ENCODE measurements around the gene MPEG1. TPM values are rescaled to one million over a fixed set of nuclear protein-coding genes. Genes with fewer than 3 reads are reported as not detected.

The MPEG1 gene
- total and polyA plus RNA-seq, 9 of the 15 experiments (the other 6 are each of a cell fraction or from before 2014, with no cell fraction given), result 0.07 TPM; not detected in 8

DNA sequence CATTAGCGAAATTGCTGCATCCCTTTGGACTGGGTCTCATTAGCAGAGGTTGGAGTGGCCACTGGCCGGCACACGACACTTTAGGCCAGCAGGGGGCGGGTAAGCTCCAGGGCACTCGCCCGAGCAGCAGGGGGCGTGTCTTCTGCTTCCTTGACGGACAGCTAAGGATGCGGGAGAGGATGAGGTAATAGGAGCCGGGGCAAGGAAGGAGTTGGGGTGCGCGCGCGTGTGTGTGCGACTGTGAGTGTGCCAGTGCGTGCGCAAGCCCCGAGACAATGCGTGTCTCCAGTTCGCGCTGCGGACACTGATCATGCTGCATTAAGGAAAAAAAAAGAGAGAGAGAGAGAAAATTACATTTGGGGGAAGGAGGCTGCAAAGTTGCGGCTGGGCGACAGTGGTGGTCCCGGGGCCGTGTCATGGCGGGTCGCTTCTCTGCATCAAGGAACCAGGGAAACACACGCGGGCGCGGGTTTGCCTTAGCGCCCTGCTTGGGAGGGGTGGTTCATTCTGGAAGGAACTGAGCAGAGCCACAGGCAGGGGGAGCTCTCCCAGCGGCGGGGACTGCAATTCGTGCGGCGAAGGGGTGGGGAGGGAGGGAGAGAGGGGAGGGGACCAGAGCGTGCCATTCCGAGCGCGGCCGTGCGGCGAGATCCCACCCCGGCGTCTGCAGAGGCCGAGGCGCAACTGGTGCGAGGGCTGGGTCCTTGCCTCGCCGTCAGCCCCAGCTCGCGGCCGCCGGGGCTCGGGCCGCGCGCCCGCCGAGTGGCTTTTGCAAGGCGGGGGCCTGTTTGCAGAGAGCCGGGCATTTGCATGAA is 41.0 kb downstream of the MPEG1 start, which contains the start of gene DTX4 (continued):
- TF ChIP-seq BHLHE40 (IDR thresholded peaks at IDR 0.05; ENCODE audit: low read length) (peak; percentile 57; the same call in 1 of the 2 replicates), ZNF197 (CRISPR knock-in tag; IDR thresholded peaks at IDR 0.05; ENCODE audit: low read depth) (no peak), SMAD4 (CRISPR knock-in tag; conservative IDR thresholded peaks at IDR 0.05) (0 out of 2 replicates have a peak, but pooled peaks have one; percentile 20), SIX5 (IDR thresholded peaks at IDR 0.05; ENCODE audit: borderline replicate concordance in 1 of 2, insufficient read depth in 1 of 2, low read depth in 1 of 2, low read length in 2 of 2) (no peak), SMC3 (conservative IDR thresholded peaks at IDR 0.05; ENCODE audit: insufficient read depth, low read depth, low read length) (peak; percentile 87), HDGF (IDR thresholded peaks at IDR 0.05) (peak; percentile 67; the same call in 1 of the 2 replicates), SMARCE1 (IDR thresholded peaks at IDR 0.05) (peak; percentile 67; the same call in 1 of the 2 replicates), ZBTB7A (IDR thresholded peaks at IDR 0.05; ENCODE audit: borderline replicate concordance, control insufficient read depth, low read depth, low read length) (peak; percentile 48; the same call in 1 of the 2 replicates), ETV1 (tag; conservative IDR thresholded peaks at IDR 0.05; ENCODE audit: low read depth) (0 out of 2 replicates have a peak, but pooled peaks have one; percentile 12), HLTF (IDR thresholded peaks at IDR 0.05) (peak; percentile 70; the same call in 1 of the 2 replicates), EP400 (IDR thresholded peaks at IDR 0.05) (peak; percentile 44; the same call in 1 of the 2 replicates), HNRNPK (IDR thresholded peaks at IDR 0.05; ENCODE audit: low read depth, low read length, poor library complexity, severe bottlenecking) (peak; percentile 24), RBM34 (IDR thresholded peaks at IDR 0.05; ENCODE audit: borderline replicate concordance, insufficient read depth, low read length) (no peak), ZNF354B (CRISPR knock-in tag; IDR thresholded peaks at IDR 0.05) (no peak), RCOR1 (IDR thresholded peaks at IDR 0.05; ENCODE audit: borderline replicate concordance in 1 of 2, low read depth in 2 of 2, low read length in 2 of 2) (peak in 1 of 2 experiments; percentile 47; a peak in 1 of 4 replicates), ZNF212 (CRISPR knock-in tag; IDR thresholded peaks at IDR 0.05) (no peak), MIER1 (IDR thresholded peaks at IDR 0.05; ENCODE audit: low read depth) (peak; percentile 40; the same call in 1 of the 2 replicates), MAFG (tag; conservative IDR thresholded peaks at IDR 0.05) (no peak), TAF1 (IDR thresholded peaks at IDR 0.05; ENCODE audit: control insufficient read depth, extremely low read depth, insufficient read depth, low read length, severe bottlenecking) (no peak)
- TF ChIP-seq, protein P1, sequence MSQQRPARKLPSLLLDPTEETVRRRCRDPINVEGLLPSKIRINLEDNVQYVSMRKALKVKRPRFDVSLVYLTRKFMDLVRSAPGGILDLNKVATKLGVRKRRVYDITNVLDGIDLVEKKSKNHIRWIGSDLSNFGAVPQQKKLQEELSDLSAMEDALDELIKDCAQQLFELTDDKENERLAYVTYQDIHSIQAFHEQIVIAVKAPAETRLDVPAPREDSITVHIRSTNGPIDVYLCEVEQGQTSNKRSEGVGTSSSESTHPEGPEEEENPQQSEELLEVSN (IDR thresholded peaks at IDR 0.05; ENCODE audit: borderline replicate concordance in 1 of 2, extremely low read depth in 1 of 2, insufficient read depth in 1 of 2, insufficient read length in 1 of 2, low read depth in 1 of 2, low read length in 1 of 2, poor library complexity in 1 of 2, severe bottlenecking in 1 of 2), result peak; percentile 73 to 95
- TF ChIP-seq, protein P2, sequence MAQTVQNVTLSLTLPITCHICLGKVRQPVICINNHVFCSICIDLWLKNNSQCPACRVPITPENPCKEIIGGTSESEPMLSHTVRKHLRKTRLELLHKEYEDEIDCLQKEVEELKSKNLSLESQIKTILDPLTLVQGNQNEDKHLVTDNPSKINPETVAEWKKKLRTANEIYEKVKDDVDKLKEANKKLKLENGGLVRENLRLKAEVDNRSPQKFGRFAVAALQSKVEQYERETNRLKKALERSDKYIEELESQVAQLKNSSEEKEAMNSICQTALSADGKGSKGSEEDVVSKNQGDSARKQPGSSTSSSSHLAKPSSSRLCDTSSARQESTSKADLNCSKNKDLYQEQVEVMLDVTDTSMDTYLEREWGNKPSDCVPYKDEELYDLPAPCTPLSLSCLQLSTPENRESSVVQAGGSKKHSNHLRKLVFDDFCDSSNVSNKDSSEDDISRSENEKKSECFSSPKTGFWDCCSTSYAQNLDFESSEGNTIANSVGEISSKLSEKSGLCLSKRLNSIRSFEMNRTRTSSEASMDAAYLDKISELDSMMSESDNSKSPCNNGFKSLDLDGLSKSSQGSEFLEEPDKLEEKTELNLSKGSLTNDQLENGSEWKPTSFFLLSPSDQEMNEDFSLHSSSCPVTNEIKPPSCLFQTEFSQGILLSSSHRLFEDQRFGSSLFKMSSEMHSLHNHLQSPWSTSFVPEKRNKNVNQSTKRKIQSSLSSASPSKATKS (CRISPR knock-in tag; IDR thresholded peaks at IDR 0.05), result no peak
- TF ChIP-seq, protein P3, sequence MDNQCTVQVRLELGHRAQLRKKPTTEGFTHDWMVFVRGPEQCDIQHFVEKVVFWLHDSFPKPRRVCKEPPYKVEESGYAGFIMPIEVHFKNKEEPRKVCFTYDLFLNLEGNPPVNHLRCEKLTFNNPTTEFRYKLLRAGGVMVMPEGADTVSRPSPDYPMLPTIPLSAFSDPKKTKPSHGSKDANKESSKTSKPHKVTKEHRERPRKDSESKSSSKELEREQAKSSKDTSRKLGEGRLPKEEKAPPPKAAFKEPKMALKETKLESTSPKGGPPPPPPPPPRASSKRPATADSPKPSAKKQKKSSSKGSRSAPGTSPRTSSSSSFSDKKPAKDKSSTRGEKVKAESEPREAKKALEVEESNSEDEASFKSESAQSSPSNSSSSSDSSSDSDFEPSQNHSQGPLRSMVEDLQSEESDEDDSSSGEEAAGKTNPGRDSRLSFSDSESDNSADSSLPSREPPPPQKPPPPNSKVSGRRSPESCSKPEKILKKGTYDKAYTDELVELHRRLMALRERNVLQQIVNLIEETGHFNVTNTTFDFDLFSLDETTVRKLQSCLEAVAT (IDR thresholded peaks at IDR 0.05), result 0 out of 4 replicates have a peak, but pooled peaks of 1 of the 2 experiments have one; percentile 69
